GM18909 (cell line): ENCODE results near the gene CDK2AP2.
"Not testable (repeated sequence)": the region's sequence is repeated elsewhere in the genome, so short reads cannot be mapped to it uniquely, and the experiment has no call there.

Source experiments
- ATAC-seq: cut with Tn5 transposase; IDR thresholded peaks from one replicate; pipeline ENCODE4 v1.9.1; 2021; ENCODE audit warnings: mild to moderate bottlenecking; ENCODE audit not compliant: unreplicated experiment, poor library complexity

CDK2AP2 gene

GRCh38 chr11:67525275-67525976 is 17.5 kb upstream of the CDK2AP2 start:
- no peak for ATAC-seq

- ATAC-seq, result no peak
These were observed 16.5 kb upstream of the CDK2AP2 start for GRCh38 chr11:67524480-67524808.

GRCh38 chr11:67523556-67524479 is 15.9 kb upstream of the CDK2AP2 start:
- no peak for ATAC-seq

- ATAC-seq, result no peak
These were observed 15.0 kb upstream of the CDK2AP2 start, which contains the start of gene CABP2 for GRCh38 chr11:67522844-67523555. Gene CABP2, minus strand, starts transcription at chr11:67523446. Its CDS starts 120 bp downstream, at chr11:67523326.

- ATAC-seq, result no peak
These were observed 14.4 kb upstream of the CDK2AP2 start for GRCh38 chr11:67522338-67522737.

GRCh38 chr11:67521924-67522323 is 14.0 kb upstream of the CDK2AP2 start:
- no peak for ATAC-seq

- no peak for ATAC-seq
These were observed 13.2 kb upstream of the CDK2AP2 start for GRCh38 chr11:67520856-67521824.

GRCh38 chr11:67519726-67520125 is 11.8 kb upstream of the CDK2AP2 start:
- no peak for ATAC-seq

- no peak for ATAC-seq
These were observed 10.0 kb upstream of the CDK2AP2 start for GRCh38 chr11:67517784-67518552.

GRCh38 chr11:67516806-67517205 is 8.8 kb upstream of the CDK2AP2 start:
- ATAC-seq, result no peak

- ATAC-seq, result no peak
These were observed 6.2 kb upstream of the CDK2AP2 start for GRCh38 chr11:67514116-67514515.

- ATAC-seq, result not testable (repeated sequence)
These were observed 3.6 kb upstream of the CDK2AP2 start for GRCh38 chr11:67511558-67511957.

GRCh38 chr11:67510023-67510345 is 2.0 kb upstream of the CDK2AP2 start:
- no peak for ATAC-seq

GRCh38 chr11:67508486-67509121 is 642 bp upstream of the CDK2AP2 start:
- ATAC-seq, result peak; percentile 41

GRCh38 chr11:67507242-67507863 is 609 bp downstream of the CDK2AP2 start:
- no peak for ATAC-seq

- ATAC-seq, result no peak
These were observed 1.4 kb downstream of the CDK2AP2 start for GRCh38 chr11:67506426-67507051.

GRCh38 chr11:67505605-67506396 is 2.2 kb downstream of the CDK2AP2 start:
- peak; percentile 22 for ATAC-seq
